Fibroblast of skin of right biceps (primary cell): ENCODE measurements around the gene ZNF124.
"Not testable (repeated sequence)": the region's sequence is repeated elsewhere in the genome, so short reads cannot be mapped to it uniquely, and the experiment has no call there.

Source experiments
- DNase-seq: peaks from one replicate; pipeline ENCODE4 v3.0.0-alpha.2; 2013

Gene ZNF124

DNA sequence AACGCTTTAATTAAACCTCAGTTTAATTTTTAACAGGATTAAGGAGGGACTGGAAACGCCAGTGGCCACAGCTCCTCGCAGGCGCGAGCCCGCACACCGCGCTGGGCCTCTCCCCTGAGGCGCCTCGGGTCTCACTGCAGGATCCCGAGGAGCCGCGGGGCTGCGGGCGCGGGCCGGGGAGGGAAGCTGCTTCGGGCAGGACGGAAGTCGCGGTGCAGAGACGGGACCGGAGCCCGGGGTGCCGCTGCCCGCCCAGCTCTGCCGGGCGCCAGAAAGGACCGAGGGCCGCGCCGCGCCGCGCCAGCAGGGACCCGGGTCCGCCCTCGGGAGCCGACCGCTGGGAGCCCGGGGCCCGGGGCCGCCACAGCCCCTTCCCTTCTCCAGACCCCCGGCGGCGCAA, 377 bp downstream of the ZNF124 start:
- DNase-seq, result not testable (repeated sequence)

DNA sequence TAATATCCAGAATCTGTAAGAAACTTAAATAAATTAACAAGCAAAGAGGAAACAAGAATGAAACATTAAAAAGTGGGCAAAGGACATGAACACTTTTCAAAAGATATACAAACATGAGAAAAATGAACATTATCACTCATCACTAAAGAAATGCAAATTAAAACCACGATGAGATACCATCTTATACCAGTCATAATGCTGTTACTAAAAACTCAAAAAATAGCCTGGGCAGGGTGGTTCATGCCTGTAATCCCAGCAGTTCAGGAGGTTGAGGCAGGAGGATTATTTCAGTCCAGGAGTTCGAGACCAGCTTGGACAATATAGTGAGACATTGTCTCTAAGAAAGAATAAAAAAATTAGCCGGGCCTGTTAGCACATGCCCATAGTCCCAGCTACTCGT, 6.1 kb downstream of the ZNF124 start:
- DNase-seq, result no peak

DNA sequence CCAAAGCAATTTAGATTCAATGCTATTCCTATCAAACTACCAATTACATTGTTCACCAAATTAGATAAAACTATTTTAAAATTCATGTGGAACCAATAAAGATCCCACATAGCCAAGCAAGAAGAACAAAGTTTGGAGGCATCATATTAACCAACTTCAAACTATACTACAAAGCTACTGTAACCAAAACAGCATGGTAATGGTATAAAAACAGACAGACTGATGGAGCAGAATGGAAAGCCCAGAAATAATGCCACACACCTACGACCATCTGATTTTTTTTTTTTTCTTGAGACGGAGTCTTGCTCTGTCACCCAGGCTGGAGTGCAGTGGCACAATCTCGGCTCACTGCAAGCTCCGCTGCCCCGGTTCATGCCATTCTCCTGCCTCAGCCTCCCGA, 7.1 kb downstream of the ZNF124 start:
- no peak for DNase-seq

DNA sequence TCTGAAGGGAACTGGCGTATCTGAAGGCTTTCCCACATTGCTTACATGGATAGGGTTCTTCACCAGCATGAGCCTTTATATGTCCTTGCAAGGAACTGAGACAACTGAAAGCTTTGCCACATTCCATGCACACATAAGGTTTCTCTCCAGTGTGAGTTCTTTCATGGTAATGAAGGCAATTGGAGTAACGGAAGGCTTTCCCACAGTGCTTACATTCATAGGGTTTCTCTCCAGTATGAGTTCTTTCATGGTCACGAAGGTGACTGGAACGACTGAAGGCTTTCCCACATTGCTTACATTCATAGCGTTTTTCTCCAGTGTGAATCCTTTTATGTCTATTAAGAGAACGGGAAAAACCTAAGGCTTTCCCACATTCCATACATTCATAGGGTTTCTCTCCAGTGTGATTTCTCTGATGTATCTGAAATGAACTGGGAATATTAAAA, 15.0 kb downstream of the ZNF124 start:
- DNase-seq, result peak; percentile 3

DNA sequence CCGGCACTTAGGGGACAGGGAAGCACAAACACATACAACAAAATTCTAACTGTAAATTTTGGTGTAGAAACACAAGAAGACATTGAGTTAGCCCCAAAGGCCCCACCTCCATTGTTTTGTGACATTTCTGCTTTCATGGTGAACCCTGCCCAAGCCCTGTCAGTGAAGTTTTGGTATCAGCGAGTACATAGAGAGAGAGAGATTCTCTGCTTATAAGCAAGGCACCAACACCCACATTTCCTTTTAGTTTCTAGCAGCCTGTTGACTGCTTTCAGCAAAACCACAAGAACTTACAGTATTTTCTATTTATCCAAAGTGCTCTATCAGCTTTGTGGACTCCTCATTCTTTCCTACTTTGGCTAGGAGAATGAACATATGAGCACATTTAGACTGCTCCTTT, 24.0 kb downstream of the ZNF124 start:
- no peak for DNase-seq

DNA sequence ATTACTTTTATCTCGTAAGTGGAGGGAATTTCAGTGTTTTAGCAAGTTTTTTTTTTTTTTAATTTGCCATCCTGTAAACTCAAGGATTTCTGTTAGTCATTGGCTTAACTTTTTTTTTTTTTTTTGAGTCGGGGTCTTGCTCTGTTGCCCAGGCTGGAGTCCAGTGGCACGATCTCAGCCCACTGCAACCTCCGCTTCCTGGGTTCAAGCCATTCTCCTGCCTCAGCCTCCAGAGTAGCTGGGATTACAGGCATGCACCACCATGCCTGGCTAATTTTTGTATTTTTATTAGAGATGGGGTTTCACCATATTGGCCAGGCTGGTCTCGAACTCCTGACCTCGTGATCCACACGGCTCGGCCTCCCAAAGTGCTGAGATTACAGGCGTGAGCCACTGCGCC, 24.7 kb downstream of the ZNF124 start:
- not testable (repeated sequence) for DNase-seq

DNA sequence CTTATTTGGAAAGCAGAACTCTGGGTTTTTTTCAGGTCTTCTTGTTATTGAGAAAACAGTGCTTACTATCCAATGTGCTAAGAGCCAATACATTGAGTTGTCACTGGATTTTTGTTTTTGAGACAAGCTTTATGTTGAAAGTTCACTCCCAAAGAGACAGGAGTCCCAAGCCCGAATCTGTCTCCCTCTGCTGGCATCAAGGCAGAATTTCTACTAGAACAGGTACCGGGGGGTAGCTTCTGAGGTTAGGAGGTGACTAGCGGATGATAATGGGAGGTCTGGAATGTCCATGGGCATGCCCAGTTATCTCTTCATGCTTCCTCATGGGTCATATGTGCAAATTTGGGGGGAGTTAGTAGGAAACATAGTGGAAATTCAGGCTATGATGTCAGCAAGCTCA, 25.1 kb downstream of the ZNF124 start:
- DNase-seq, result no peak

DNA sequence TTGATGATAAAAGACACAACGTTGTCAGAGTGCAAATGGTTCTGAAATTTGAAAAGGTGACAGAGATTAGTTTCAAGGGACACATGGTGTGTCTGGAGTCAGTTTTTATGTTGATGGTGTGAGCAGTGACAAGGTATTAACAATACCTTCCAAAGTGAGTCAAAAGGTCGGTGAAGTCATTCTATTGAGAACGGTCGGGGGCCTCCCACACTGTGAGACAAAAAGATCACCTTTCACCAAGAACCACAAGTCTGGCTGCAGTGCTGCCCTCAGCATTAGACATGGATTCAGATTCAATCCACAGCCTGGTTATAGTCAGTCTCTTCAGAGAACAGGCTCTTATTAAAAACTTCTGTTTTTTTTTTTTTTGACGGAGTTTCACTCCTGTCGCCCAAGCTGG, 26.5 kb downstream of the ZNF124 start:
- DNase-seq, result no peak

DNA sequence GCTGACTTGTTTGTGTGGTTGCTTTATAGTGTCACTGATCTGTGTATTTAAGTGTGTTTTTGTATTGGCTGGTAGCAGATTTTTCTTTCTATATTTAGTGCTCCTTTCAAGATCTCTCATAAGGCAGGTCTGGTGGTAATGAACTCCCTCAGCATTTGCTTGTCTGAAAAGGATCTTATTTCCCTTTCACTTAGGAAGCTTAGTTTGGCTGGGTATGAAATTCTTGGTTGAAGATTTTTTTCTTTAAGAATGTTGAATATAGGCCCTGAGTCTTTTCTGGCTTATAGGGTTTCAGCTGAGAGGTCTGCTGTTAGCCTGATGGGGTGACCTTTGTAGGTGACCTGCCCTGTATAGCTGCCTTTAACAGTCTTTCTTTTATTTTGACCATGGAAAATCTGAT, 32.3 kb downstream of the ZNF124 start:
- DNase-seq, result not testable (repeated sequence)

DNA sequence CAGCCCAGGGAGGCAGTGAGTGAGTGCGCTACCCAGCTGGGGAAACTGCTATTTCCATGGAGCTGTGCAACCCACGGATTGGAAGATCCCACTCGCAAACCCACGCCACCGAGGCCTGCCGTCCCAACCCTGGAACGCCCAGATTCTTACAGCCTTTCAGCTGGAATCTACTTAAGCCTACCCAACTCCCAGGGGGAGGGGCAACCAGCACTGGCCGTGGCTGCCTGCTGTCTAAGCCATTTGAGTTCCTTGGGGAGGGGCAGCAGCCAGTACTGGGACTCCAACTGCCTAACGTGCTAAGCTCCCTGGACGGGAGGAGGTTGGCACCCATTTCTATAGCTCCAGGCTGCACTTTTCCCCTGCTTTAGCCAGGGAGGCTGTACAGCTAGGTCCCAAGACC, 40.6 kb downstream of the ZNF124 start:
- DNase-seq, result no peak

DNA sequence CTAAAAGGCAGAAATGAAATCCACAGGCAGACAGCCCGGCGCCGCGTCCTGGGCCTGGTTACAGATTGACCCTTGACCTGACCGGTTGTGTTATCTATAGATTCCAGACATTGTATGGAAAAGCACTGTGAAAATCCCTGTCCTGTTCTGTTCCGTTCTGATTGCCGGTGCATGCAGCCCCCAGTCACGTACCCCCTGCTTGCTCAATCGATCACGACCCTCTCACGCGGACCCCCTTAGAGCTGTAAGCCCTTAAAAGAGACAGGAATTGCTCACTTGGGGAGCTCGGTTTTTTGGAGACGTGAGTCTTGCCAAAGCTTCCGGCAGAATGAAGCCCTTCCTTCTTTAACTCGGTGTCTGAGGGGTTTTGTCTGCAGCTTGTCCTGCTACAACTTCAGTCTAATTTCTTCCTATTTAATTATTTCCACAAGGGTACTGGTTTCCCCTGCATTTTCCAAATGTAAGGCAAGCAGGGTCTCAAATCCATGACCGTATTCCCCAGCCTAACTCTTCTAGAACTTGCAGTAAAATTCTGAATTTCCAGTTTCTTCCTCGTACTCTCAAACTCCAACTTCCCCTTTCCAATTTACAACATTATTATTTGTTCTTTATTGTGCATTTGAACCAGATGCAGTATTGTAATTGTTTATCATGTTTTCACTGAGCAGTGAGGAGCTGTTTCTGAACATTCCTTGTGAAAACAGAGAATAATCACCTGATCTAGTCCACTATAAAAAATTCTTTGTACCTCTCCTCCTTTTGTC, 44.1 kb downstream of the ZNF124 start:
- DNase-seq, result not testable (repeated sequence)

DNA sequence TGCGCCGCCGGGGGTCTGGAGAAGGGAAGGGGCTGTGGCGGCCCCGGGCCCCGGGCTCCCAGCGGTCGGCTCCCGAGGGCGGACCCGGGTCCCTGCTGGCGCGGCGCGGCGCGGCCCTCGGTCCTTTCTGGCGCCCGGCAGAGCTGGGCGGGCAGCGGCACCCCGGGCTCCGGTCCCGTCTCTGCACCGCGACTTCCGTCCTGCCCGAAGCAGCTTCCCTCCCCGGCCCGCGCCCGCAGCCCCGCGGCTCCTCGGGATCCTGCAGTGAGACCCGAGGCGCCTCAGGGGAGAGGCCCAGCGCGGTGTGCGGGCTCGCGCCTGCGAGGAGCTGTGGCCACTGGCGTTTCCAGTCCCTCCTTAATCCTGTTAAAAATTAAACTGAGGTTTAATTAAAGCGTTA, 45.2 kb downstream of the ZNF124 start:
- DNase-seq, result not testable (repeated sequence)

DNA sequence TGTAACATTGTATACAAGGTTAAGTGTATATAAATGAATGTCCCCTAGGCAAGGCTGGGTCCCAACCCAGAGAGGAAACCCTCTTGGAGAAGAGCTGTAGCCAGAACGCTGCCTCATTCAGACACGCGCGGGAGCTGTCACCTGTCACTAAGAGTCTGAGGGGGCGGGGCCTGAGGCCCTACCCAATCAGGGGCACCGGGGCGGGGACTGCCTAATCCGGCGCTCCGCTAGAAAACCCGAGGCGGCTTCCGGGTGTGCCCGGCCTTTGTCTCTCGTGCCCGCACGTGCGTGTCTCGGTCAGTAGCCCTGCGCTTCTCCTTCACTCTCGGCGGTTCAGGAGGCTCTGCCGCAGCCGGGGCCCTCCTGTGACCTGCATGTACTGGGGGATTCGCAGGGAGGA, 45.7 kb downstream of the ZNF124 start:
- DNase-seq, result not testable (repeated sequence)

DNA sequence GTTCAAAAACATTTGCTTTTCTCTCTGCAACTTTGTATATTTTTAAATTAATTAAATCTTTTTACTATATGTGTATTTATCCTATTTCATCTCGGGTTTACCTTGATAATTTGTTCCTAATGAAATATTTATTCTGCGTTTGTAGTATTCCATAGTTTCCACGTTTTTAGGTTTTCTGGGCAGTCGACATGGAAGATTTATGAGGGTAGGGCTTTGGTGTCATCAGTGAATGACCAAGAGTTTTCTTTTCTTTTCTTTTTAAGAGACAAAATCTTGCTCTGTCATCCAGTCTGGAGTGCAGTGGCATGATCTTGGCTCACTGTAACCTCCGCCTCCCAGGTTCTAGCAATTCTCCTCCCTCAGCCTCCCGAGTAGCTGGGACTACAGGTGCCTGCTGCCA, 50.4 kb downstream of the ZNF124 start:
- no peak for DNase-seq

DNA sequence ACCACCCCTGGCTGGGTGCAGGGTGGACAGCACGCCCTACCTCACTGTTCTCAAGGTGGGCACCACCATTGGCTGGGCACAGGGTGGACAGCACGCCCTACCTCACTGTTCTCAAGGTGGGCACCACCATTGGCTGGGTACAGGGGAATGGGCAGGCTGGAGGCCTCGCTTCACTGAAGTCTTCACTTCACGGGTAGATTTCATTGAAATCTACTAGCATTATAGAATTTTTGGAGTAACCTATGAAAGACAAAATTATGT, 51.5 kb downstream of the ZNF124 start:
- DNase-seq, result not testable (repeated sequence)

DNA sequence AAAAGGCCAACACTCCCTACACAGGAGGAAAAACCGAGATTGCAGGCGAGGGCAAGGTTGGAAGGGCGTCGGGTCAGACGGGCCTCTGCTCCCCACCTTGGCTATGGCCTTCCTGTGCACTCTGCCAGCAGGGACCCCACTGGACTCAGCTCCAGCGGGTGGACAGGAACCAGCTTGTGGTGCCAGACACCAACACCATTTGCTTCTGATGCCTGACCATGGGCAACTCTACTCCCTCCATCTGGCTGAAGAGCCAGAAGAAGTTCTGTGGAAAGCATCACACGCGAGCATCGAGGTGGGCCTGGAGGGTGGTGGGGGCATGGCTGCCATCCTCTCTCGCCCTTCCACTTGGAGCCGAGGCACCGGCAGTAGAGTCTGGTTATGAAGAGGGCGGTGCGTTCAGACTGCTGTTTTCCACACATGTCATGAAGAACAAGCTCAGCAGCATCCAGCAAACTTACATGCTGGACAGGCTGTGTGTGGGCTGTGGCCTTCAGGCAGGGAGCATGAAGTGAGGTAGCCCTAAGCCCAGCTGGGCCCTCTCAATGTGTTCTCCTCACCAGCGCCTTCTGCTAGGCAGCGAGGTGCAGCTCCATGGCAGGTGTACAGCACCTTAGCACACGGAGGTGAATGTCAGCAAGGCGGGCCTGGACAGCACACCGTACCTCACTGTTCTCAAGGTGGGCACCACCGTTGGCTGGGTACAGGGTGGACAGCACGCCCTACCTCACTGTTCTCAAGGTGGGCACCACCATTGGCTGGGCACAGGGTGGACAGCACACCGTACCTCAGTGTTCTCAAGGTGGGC, 52.0 kb downstream of the ZNF124 start:
- no peak for DNase-seq

DNA sequence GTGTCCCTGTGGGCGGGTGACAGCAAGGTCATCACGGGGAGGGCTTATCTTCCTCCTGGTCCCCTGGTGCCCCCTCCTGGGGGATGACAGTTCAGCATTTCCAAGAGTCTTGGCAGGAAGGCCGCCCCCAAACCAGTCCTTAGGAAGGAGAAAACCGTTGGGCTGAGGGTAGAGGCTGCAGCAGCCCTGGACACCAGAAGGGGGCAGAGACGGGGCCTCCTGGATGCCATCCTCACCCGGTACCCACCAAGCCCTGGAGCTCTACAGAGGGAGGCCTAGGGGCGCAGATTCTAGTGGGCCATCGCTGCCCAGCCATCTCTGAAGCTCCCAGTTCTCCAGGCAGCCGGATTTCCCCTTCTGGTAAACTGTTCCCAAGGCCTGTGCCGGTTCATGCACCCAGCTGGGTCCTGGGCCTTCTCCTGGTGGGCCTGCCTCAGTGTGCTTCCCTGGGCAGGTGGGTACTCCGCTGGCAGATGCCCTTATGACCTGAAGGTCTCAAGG, 52.8 kb downstream of the ZNF124 start:
- no peak for DNase-seq

DNA sequence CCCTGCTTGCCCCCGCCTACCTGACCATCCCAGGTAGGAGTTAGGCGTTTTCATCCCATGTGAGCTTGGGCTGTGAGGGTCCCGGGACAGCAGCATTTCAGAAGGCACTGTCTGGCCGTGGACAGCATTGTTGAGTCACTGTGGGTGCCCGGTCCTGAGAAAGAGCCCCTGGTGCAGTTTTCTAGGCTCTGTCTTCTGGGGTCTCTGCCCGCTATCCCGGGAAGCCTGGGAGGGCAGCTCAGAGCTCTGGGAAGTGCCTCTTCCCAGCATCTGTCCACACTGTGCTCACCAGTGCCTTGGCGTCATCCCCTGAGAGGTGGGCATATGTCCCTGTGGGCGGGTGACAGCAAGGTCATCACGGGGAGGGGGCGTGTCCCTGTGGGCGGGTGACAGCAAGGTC, 56.3 kb downstream of the ZNF124 start:
- DNase-seq, result no peak

DNA sequence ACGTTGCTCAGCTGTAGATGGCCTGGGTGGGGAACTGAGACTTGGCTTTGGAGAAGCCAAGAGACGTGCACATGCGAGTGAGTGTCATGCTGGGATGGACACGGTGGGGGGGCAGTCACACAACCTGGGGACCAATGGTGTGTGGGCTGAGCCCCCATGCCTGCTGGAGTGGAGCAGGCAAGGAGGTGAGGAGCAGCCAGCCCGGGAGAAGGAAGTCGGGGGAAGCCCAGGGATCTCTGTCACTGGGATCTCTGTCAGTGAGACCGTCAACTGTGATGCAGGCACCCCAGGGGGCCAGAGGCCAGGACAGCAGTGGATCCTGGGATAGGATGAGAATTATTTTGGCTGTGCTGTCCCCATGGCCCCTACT, 56.7 kb downstream of the ZNF124 start:
- DNase-seq, result no peak

DNA sequence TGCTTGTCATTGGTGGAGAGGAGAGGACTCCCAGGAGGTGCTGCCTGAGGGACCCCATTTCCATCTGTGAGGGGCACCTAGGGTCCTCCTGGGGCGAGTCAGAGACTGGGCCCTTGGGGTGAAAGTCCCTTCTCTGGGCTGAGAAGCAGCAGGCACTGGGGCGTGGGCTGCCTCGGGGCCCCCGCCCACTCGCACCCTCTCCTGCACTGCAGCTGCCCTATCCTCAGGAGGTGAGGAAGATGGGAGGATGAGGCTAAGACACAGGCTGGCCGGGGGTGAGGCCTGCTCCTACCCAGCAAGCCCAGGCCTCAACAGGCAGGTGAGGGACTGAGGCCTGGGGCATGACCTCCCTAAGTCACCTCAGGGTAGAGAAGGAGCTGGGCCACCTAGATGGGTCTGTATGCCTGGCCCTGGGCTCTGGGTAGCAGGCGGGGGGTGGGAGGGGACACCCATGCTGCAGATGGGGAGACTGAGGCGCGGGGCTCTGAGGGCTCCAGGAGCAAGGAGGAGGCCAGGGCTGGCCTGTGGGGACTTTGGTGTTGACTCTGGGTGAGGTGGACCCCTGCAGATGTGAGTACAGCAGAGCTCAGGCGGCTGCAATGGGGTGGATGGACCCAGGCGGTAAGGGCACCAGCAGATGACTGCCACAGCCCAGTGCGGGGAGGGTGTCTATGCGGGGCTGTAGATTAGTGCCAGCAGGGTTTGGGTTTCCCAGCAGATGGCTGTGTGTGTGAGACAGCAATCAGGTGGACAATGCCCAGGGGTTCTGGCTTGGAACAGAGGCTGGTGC, 57.3 kb downstream of the ZNF124 start:
- DNase-seq, result no peak

DNA sequence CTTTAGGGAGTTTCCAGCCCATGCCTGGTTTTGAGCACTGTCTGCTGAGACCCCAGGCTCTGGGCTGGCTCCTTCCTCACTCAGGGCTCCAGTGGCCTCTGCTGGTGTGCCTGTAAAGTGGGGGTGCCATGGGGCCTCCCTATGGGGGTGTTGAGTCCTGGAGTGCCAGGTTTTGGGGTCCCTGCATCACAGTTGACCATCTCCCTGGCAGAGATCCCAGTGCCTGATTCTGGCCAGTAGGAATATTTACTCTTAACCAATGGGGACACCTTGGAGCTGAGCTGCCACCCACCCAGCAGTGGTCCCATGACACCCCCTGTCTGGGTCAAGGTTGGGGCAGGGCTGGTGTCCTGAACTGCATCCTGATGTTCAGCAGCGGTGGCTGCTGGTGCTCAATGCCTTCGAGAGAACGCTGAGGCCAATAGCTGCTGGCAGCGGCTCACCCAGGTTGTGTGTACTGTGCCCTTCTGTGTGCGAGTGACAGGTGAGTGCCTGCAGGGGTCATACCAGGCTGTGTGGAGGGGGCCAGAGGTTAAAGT, 58.0 kb downstream of the ZNF124 start:
- no peak for DNase-seq

DNA sequence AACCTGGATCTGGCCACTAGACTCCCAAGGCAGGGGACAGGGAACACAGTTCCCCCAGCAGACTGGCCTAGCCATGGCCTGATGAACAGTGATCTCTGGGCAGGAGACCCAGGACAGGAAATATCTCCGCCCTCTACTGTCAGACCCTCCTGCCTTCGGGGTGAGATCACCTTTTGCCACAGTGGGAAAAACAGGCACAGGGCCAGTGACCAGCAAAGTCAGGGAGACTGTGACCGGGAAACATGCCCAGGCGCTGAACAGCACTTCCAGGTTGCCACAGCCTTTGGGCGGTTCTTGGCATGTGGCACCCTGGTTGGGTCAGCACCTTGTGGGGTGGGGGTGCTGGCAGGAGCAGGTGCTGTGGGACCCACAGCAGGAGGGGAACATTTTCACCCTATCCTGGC, 58.7 kb downstream of the ZNF124 start:
- no peak for DNase-seq

DNA sequence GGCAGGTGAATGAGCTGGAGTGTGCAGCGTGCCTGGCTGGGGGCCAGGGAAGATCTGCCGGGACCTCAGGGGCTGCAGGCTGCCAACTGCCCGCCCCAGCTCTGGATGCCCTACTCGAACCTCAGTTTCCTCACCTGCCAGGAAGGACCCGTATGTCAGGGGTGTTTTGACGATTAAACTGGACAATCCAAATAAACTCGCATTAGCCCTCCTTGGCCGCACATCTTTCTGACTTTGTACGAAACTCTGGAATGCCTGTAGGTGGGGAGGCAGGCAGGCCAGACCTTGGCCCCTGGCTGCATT, 59.4 kb downstream of the ZNF124 start:
- DNase-seq, result no peak
